ENCODE data around the gene RRAS2. TPM values are rescaled to one million over a fixed set of nuclear protein-coding genes. Genes with fewer than 3 reads are reported as not detected.

RRAS2 gene
- total RNA-seq, 1 donor from 2014 or later: 24.4 TPM

- ATAC-seq: peak; percentile 99
These were observed 22.2 kb downstream of the RRAS2 start for GRCh38 chr11:14336507-14337503.

GRCh38 chr11:14335712-14336111 lies 23.3 kb downstream of the RRAS2 start:
- ATAC-seq: no peak

GRCh38 chr11:14334893-14335292 lies 24.1 kb downstream of the RRAS2 start:
- no peak for ATAC-seq

GRCh38 chr11:14334192-14334591 lies 24.8 kb downstream of the RRAS2 start:
- no peak for ATAC-seq

- no peak for ATAC-seq
These were observed 27.4 kb downstream of the RRAS2 start for GRCh38 chr11:14331476-14332136.

- no peak for ATAC-seq
These were observed 28.1 kb downstream of the RRAS2 start for GRCh38 chr11:14330881-14331280.

GRCh38 chr11:14329702-14330101 lies 29.3 kb downstream of the RRAS2 start:
- ATAC-seq: no peak

- no peak for ATAC-seq
These were observed 31.9 kb downstream of the RRAS2 start for GRCh38 chr11:14327116-14327515.

- ATAC-seq: no peak
These were observed 35.8 kb downstream of the RRAS2 start for GRCh38 chr11:14323118-14323676.

GRCh38 chr11:14322510-14322909 lies 36.5 kb downstream of the RRAS2 start:
- no peak for ATAC-seq

GRCh38 chr11:14320020-14320419 lies 39.0 kb downstream of the RRAS2 start:
- no peak for ATAC-seq

GRCh38 chr11:14318581-14318981 lies 40.4 kb downstream of the RRAS2 start:
- ATAC-seq: peak; percentile 48

- no peak for ATAC-seq
These were observed 41.2 kb downstream of the RRAS2 start for GRCh38 chr11:14317659-14318325.

GRCh38 chr11:14315130-14315529 lies 43.9 kb downstream of the RRAS2 start:
- ATAC-seq: no peak

- no peak for ATAC-seq
These were observed 44.9 kb downstream of the RRAS2 start for GRCh38 chr11:14314127-14314526.

- ATAC-seq: no peak
These were observed 46.1 kb downstream of the RRAS2 start for GRCh38 chr11:14312736-14313438.

GRCh38 chr11:14310679-14311078 lies 48.3 kb downstream of the RRAS2 start:
- ATAC-seq: peak; percentile 57

- no peak for ATAC-seq
These were observed 49.4 kb downstream of the RRAS2 start for GRCh38 chr11:14309425-14310192.

- ATAC-seq: no peak
These were observed 50.0 kb downstream of the RRAS2 start for GRCh38 chr11:14308897-14309387.

GRCh38 chr11:14308114-14308896 lies 50.7 kb downstream of the RRAS2 start:
- peak; percentile 49 for ATAC-seq
